ENCODE results near the gene RDM1.

DNA sequence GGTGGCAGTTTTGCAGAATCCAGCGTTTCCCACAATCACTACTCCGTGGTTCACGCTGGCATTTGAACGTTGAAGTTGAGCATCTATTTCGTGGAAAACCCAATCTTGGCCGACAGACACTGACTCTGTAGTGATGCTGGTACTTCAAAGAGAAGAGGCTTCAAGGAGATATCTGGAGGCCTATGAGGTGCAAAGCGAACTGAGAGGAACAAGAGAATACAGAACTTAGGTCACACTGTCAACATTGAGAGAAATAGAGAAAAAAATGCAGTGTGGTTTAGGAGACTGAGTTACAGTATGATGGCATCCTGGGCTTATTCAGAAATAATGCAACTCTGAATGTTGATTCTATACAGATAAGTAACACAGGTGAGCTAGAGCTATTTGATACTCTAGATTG, 34.7 kb upstream of the RDM1 start:
- TF ChIP-seq, protein P1, sequence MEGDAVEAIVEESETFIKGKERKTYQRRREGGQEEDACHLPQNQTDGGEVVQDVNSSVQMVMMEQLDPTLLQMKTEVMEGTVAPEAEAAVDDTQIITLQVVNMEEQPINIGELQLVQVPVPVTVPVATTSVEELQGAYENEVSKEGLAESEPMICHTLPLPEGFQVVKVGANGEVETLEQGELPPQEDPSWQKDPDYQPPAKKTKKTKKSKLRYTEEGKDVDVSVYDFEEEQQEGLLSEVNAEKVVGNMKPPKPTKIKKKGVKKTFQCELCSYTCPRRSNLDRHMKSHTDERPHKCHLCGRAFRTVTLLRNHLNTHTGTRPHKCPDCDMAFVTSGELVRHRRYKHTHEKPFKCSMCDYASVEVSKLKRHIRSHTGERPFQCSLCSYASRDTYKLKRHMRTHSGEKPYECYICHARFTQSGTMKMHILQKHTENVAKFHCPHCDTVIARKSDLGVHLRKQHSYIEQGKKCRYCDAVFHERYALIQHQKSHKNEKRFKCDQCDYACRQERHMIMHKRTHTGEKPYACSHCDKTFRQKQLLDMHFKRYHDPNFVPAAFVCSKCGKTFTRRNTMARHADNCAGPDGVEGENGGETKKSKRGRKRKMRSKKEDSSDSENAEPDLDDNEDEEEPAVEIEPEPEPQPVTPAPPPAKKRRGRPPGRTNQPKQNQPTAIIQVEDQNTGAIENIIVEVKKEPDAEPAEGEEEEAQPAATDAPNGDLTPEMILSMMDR (IDR thresholded peaks at IDR 0.05 in 2 of 3, conservative IDR thresholded peaks at IDR 0.05 in 1 of 3; ENCODE audit: borderline replicate concordance in 1 of 3, insufficient read depth in 1 of 3, low read depth in 2 of 3, low read length in 2 of 3): no peak
- TF ChIP-seq, protein P2, sequence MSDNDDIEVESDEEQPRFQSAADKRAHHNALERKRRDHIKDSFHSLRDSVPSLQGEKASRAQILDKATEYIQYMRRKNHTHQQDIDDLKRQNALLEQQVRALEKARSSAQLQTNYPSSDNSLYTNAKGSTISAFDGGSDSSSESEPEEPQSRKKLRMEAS (IDR thresholded peaks at IDR 0.05): no peak
- TF ChIP-seq, protein P3, sequence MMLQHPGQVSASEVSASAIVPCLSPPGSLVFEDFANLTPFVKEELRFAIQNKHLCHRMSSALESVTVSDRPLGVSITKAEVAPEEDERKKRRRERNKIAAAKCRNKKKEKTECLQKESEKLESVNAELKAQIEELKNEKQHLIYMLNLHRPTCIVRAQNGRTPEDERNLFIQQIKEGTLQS (IDR thresholded peaks at IDR 0.05): no peak
- TF ChIP-seq ZNF274 (IDR thresholded peaks at IDR 0.05; ENCODE audit: low read depth, low read length) (no peak), CEBPB (IDR thresholded peaks at IDR 0.05; ENCODE audit: low read depth) (no peak), POLR2AphosphoS5 (IDR thresholded peaks at IDR 0.05; ENCODE audit: low read depth, low read length) (no peak), YY1 (IDR thresholded peaks at IDR 0.05; ENCODE audit: extremely low read depth, insufficient replicate concordance, low read depth, low read length) (no peak), ELF1 (IDR thresholded peaks at IDR 0.05; ENCODE audit: borderline replicate concordance, low read depth) (no peak)
